T-helper 22 cell (primary cell): ENCODE measurements around the gene OR6A2.
"Not testable (repeated sequence)": the region's sequence is repeated elsewhere in the genome, so short reads cannot be mapped to it uniquely, and the experiment has no call there.

Experiments used
- DNase-seq: peaks from one replicate; pipeline ENCODE4 v3.0.0-alpha.2; 2020; ENCODE audit warnings: low read depth

The OR6A2 gene

GRCh38 chr11:6799402-6799801 lies at the start of gene OR6A2:
OR6A2 (minus strand) TSS chr11:6799689; CDS start chr11:6795708, 3,981 bp downstream.
- no peak for DNase-seq

GRCh38 chr11:6845383-6845782 lies 45.9 kb upstream of the OR6A2 start, which contains the start of gene OR10A5:
OR10A5 (plus strand) TSS chr11:6845683; CDS start chr11:6845683, 0 bp downstream.
- no peak for DNase-seq

GRCh38 chr11:6844356-6844755 lies 44.9 kb upstream of the OR6A2 start:
- DNase-seq = no peak

DNA sequence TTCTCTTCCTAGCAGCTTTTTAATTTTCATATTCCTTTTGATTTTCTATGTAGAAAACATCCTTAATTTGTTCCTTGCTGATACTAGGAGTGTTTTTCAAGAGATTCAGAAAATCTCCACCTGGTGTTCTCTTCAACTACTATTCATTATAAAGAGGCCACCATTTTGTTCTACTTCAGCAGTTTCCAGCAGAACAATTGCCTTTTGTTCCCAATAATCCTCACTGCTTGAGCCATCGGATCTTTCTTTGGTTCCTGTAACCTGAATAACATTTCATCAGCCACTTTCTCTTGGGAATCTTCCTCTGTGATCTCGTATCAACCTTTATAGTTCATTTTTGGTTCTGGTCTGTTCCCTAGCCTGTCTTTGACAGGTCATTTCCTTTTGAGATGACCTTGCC lies 44.2 kb upstream of the OR6A2 start:
- no peak for DNase-seq

GRCh38 chr11:6841694-6842093 lies 42.2 kb upstream of the OR6A2 start:
- DNase-seq = no peak

DNA sequence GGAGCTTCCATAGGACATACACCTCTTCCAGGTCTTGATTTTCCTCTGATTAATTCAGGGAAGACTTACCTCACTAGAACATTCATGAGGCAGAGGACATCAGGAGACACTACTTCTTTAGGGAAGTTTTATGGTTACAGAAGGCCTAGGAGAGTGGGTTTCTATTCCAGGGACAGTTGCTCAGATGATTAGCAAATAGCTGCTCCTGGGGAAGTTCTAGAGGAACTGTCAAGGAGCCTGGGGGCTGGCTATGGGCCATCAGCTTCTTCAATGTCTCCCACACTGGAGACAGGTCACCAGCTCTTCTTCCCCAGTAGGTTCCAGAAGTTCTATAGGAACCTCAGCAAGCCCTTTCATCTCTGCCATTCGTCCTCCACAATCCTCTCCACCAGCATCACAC lies 34.5 kb upstream of the OR6A2 start:
- DNase-seq = no peak

DNA sequence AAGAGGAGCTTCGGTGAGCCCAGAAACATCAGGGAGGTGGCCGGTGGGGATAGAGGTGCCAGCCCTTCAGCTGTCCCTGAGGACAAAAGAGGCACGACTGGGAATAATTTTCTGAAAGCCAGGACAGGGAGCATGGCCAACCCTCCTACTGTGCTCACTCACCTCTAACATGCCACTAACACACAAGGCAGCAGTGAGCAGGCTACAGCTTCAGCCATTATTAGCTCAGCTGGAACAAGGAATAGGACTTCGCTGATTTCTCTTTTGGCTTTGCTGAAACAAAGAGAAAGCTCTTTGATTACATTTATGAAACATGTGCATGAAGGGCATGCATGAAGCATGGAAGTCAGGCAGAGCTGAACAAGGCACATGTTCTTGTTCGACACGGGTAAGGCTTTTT lies 33.9 kb upstream of the OR6A2 start:
- no peak for DNase-seq

DNA sequence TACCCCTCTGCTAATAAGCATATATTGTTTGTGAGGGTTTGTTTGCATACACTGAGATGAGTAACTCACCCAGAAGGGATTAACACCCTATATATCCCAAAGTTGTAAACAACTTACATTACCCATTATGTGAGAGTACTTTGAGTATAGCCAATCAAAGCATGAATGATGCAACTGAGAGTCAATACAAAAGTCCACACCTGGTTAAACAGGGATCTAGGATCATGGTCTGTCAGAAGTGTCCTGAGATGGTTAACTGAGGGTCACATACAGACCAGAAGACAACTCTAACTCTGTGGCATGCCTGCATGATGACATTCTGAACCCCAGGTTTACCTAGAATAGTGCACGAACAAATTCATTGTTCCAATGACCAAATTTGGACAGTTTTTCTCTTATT lies 28.6 kb upstream of the OR6A2 start:
- no peak for DNase-seq

DNA sequence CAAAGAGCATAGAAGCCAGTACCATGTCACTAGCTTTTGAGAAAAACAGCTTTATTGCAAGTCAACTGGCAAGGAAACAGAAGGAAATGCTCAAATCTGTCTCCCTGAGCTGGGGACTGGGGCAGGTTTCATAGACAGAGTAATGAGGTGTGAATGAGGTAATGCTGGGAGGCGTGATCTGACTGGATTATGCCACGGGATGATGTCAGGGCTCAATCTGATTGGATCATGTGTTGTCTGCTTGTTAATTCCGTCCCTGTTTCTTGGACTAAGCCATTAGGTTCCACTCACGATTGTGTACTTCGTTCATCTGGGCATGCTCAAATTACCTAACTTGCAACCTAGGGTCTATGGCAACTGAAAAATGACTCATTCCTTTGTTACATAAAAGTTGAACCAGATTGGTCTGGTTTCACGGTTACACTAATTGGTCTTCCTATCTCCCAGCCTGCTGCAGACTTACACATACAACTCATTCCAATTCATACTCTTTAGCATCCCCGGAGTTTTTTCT lies 25.8 kb upstream of the OR6A2 start:
- no peak for DNase-seq

DNA sequence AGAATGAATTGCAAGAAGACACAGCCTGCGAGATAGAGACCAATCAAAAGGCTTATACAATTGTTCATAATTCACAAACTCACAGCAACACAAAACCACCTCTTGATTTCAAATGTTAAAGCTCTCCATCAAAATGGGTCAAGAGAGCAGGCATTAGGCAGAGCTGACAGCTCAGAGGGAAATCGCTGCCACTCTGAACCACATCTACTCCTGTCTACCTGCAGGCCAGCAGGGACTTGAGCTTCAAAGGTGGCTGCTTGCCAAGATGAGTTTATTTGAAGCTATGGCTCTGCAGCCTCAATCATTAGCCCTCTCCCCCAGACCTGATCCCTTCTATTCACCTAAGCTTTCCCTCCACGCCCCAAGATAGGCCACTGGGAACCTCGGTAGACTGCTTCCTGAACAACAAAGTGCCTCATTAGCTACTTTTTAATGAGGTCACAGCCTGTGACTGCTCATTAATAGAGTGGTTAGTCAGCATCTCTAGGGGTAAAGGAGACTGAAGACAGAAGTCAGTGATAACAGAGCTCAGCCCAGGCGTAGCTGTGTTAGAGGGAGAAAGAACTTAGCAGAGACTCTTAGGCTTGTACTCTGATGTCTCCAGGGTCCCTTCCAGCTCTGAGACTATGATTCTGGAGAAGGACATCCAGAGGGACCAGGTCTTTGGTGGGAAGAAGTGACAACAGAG lies 24.8 kb upstream of the OR6A2 start:
- no peak for DNase-seq

DNA sequence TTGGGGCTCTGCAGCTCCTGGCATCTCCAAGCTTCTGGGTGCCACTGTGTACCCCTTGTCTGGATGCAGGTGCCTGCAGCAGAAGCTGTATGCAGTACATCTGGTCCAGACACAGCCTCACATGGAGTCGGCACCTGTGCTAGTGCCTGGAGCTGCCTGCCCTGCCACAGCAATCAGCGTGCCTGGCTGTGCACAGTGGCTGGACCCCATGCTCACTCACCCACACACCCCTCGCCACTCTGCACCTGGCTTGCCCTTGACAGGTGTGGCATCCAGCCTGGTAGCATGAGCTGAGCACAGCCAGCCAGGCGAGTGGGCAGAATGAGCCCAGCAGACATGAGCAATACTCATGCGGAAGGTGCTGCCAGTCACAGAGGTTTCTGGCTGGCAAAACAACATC lies 19.5 kb upstream of the OR6A2 start:
- DNase-seq = no peak

- no peak for DNase-seq
These were observed 18.2 kb upstream of the OR6A2 start for GRCh38 chr11:6817694-6818093.

DNA sequence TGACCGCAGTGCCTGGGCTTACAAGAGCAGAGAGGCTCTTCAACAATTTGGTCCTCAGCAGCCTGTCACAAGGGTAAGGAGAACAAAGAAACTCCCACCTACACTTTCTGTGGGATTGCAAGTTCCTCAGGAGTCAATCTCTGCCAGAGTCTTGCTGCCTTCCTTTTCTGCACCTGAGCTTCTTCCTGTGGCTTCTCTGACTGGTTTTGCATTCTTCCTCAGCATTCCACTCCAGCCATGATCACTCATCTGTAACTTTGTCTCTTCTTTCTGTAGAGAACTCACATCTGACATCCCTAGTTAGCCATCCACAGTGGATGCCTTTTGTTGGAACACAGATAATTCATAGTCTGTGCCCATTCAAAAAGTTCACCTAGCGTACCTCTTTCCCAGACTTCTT lies 14.2 kb upstream of the OR6A2 start:
- DNase-seq = no peak

DNA sequence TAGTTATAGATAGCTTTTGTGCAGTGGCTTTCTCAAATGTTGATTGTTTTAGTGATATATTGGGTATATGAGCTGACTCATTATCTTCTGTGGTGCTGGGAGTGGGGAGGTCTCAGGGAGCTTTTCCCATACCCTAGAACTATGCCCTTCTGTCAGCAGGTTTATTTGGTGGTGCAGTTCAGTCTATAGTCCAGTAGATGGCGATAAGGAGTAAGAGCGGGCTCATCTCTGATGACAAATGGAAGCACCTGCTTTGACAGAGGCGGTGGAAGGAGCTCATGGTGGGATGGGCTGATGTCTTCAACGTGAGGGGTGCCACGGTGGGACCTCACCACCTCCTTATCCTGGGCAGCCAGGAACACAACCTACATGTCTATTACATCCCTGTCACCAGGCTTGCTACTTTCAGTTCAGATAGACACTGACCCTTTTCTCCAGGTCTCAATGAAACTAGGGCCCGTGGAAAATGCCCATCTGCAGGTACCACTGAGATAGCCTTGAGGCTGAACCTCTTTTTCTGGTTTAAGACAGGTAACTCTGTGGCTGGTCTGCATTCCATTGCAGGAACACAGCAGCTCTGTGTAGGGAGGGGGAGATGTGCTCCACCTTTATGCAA lies 13.0 kb upstream of the OR6A2 start:
- no peak for DNase-seq

DNA sequence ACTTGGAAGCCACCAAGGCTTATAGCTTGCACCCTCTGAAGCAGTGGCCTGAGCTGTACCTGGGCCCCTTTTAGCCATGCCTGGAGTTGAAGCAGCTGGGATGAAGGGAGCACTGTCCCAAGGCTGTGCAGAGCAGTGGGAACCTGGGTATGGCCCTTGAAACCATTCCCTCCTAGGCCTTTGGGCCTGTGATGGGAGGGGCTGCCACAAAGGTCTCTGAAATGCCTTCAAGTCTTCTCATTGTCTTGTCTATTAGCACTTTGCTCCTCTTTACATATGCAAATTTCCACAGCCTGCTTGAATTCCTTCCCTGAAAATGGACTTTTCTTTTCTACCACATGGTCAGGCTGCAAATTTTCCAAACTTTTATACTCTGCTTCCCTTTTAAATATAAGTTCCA lies 1.6 kb upstream of the OR6A2 start:
- DNase-seq = not testable (repeated sequence)

DNA sequence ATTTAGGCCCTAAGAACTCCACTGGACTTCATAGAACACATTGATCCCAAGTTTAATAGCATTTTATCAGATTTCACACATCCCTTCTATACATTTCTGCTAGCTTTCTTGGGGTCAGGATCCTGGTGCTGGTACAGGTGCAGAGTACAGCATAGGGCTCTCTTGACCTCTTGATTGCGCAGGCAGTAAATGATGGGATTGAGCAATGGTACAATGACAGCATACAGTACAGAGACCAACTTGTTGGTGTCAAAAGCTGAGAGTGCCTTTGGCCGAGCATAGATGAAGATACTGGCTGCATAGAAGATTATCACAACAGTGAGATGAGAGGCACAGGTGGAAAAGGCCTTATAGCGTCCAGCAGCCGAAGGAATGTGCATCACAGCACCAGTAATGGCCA lies 4.8 kb downstream of the OR6A2 start:
- no peak for DNase-seq

DNA sequence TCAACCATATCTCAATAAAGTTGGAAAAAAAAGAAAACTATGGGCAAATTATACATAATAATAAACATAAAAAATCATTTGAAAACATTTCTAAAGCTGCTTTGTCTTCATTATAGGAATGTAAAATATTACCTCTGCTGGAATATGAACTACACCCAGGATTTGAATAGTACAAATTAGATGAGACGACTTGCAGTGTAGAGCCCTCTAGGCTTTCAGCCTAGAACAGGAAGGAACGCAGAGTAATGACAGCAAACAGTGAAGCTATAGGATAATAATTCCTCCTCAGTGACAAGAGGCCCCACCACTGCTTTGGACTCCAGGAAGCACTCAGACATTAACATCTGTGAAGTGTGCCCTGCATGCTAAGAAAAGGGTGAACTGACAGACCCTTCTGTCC lies 8.9 kb downstream of the OR6A2 start:
- no peak for DNase-seq

GRCh38 chr11:6782720-6783119 lies 16.8 kb downstream of the OR6A2 start, which contains the start of gene OR2AG1:
OR2AG1 (plus strand) TSS chr11:6783020; CDS start chr11:6785038, 2,018 bp downstream.
- no peak for DNase-seq

DNA sequence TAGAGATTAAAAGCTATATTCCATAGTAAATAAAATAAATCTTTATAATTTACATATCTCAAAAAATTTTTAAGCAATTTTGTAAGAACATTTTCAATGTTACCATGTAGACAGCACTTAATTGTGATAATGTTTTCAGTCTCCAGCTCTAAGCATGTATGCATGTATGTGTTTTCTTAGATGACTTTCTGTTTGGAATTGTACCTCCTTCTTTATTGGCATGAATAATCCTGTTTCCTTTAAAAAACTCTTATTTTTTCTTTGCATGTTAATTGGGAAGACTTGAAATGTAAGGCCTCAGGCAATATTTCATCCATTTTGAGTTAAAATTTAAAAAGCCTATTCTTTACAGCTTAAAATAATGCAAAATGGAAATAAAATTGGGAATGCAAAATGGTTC lies 18.7 kb downstream of the OR6A2 start:
- no peak for DNase-seq

DNA sequence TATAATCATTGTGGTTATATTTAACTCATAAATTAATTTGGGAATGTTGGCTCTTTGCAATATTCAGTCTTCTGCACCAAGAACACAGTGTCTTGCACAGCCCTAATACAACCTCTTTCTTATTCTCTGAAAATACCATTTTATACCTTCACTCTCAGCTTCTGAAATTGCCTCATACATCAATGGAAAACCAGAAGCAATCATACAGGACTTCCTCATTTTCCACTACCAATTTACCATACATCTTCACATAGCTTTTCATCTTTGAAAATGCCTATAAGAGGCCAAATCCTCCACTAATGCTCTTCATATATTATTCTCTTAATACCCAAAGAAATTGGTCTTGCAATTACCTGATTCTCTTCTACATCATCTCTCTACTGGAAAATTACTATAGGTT lies 21.0 kb downstream of the OR6A2 start:
- DNase-seq = no peak

DNA sequence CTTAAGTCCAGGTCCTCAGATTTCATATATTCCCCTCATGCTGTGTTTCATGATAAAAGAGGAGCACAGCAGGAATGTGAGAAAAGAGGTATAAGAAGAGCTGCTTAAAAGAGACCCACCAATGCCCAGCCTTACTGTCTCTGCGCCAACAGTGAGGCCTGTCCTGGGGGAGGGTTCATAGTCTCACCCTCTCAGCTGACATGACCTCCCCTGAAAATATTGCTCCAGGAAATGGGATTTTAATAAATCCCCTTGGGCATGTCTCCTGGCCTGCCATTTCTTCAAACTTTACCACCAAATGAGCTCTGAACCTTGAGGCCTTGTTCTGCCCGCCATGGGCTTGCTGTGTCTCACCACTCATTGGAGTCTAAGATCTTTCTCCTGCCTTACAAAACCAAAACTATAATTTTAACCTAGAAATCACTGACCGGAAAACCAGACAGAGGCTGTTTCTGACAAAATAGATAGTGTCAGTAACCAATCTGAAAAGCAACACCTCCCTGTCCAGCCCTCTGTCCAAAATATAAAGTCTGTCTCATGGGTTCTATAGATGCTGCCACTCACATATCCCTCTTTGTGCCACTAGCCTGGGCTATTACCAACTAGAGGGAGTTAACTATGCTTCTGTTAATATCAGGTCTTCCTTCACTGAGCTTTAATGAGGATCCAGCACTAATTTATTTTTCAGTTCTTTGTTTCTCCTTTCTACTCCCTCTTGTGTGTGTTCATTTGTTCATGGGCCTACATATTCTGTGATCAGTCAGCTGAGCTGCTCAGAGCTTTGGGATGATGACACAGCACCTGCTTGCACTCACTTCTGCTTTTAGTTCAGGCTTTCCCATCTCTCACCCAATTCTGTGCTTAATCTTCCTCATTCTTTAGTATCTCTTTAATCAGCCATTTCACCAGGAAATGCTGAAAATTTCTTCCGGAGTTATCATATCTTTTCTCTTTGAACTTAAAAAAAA lies 27.3 kb downstream of the OR6A2 start, which contains the start of gene OR2AG2:
Gene OR2AG2 (minus strand): TSS at position 51 of the 968 bp plus-strand sequence. CDS start 3,019 bp downstream, outside the sequence.
- no peak for DNase-seq

GRCh38 chr11:6757373-6757967 lies 42.0 kb downstream of the OR6A2 start:
- peak; percentile 20 for DNase-seq
